GM23338 (cell line): ENCODE measurements around the gene MEGF10. TPM values are rescaled to one million over a fixed set of nuclear protein-coding genes. Genes with fewer than 3 reads are reported as not detected.
"Not testable (repeated sequence)": the region's sequence is repeated elsewhere in the genome, so short reads cannot be mapped to it uniquely, and the experiment has no call there.

Source experiments
- ATAC-seq: fragments of 200-7000 bp; cut with Tn5 transposase; 3 replicates; pipeline ENCODE4 v1.9.1; 2020
- DNase-seq: peaks from one replicate; pipeline ENCODE4 v3.0.0-alpha.2; 2015; ENCODE audit warnings: low spot score
- H2AFZ ChIP-seq: fragments of 200-600 bp; sonication (generic); 2 replicates; pipeline ENCODE4 v1.8.0; 2016; ENCODE audit warnings: antibody characterized with exemption, mild to moderate bottlenecking, moderate library complexity
- H3F3A ChIP-seq: fragments of 200-600 bp; sonication (generic); replicated peaks from 2 replicates; pipeline ENCODE4 v1.8.0; 2017; ENCODE audit warnings: antibody characterized with exemption, mixed run types, low read depth
- H3K27ac ChIP-seq: fragments of 200-600 bp; sonication (generic); 2 replicates; pipeline ENCODE4 v1.6.1; 2016; ENCODE audit warnings: low read depth
- H3K27me3 ChIP-seq: fragments of 200-600 bp; sonication (generic); 2 replicates; pipeline ENCODE4 v1.8.0; 2016; ENCODE audit warnings: mild to moderate bottlenecking, mixed run types, moderate library complexity; ENCODE audit not compliant: insufficient read depth
- H3K36me3 ChIP-seq: fragments of 200-600 bp; sonication (generic); 2 replicates; pipeline ENCODE4 v1.8.0; 2016; ENCODE audit warnings: mild to moderate bottlenecking; ENCODE audit not compliant: insufficient read depth
- H3K4me1 ChIP-seq: fragments of 200-600 bp; sonication (generic); 2 replicates; pipeline ENCODE4 v1.8.0; 2016; ENCODE audit warnings: mild to moderate bottlenecking, moderate library complexity; ENCODE audit not compliant: insufficient read depth
- H3K4me2 ChIP-seq: fragments of 200-600 bp; sonication (generic); 2 replicates; pipeline ENCODE4 v1.7.1; 2017; ENCODE audit warnings: mixed run types
- H3K4me3 ChIP-seq: fragments of 200-600 bp; sonication (generic); 2 replicates; pipeline ENCODE4 v1.6.1; 2016; ENCODE audit warnings: mixed run types
- H3K79me2 ChIP-seq: fragments of 200-600 bp; sonication (generic); replicated peaks from 2 replicates; pipeline ENCODE4 v1.8.0; 2017; ENCODE audit warnings: mild to moderate bottlenecking; ENCODE audit not compliant: insufficient read depth
- H3K9me2 ChIP-seq: fragments of 200-600 bp; sonication (generic); 2 replicates; pipeline ENCODE4 v1.8.0; 2017; ENCODE audit not compliant: insufficient read depth
- H4K20me1 ChIP-seq: fragments of 200-600 bp; sonication (generic); replicated peaks from 2 replicates; pipeline ENCODE4 v1.8.0; 2017; ENCODE audit warnings: mild to moderate bottlenecking; ENCODE audit not compliant: insufficient read depth
- H3K27ac Mint-ChIP-seq: 2 replicates; pipeline ENCODE4 v1.8.0; 2020; ENCODE audit warnings: inconsistent platforms, mild to moderate bottlenecking, moderate library complexity, mixed read lengths
- H3K27me3 Mint-ChIP-seq: 3 replicates; pipeline ENCODE4 v1.8.0; 2022; ENCODE audit warnings: low read depth, mild to moderate bottlenecking, moderate library complexity, mixed read lengths, inconsistent platforms; ENCODE audit not compliant: insufficient read depth, poor library complexity
- H3K36me3 Mint-ChIP-seq: 3 replicates; pipeline ENCODE4 v1.8.0; 2021; ENCODE audit warnings: low read depth, mild to moderate bottlenecking, inconsistent platforms, moderate library complexity, mixed read lengths
- H3K4me1 Mint-ChIP-seq: 3 replicates; pipeline ENCODE4 v1.8.0; 2020; ENCODE audit warnings: mild to moderate bottlenecking, inconsistent platforms, mixed read lengths
- H3K4me3 Mint-ChIP-seq: 3 replicates; pipeline ENCODE4 v1.8.0; 2021; ENCODE audit warnings: moderate library complexity, mild to moderate bottlenecking, inconsistent platforms, mixed read lengths
- H3K9me3 Mint-ChIP-seq: 3 replicates; pipeline ENCODE4 v1.8.0; 2020; ENCODE audit warnings: moderate library complexity, mild to moderate bottlenecking, inconsistent platforms, mixed read lengths
- CREB1 ChIP-seq: fragments of 250-450 bp; sonication (Bioruptor Pico); IDR thresholded peaks from 2 replicates; pipeline ENCODE4 v1.5.0; 2020; ENCODE audit warnings: low read depth, mild to moderate bottlenecking, moderate library complexity
- CTCF ChIP-seq, 2 experiments: fragments of 200-600 bp in 1 of 2; sonication (generic) in 1 of 2; conservative IDR thresholded peaks; 2 replicates each; pipeline versions ENCODE4 v1.5.1 to v1.6.1; 2016 to 2017; ENCODE audit warnings: antibody characterized with exemption in 2 of 2, low read depth in 2 of 2, mild to moderate bottlenecking in 2 of 2, moderate library complexity in 1 of 2
- ETS1 ChIP-seq: IDR thresholded peaks from 2 replicates; pipeline ENCODE4 v1.6.1; 2016; ENCODE audit warnings: antibody characterized with exemption
- POLR2AphosphoS5 ChIP-seq: IDR thresholded peaks from 2 replicates; pipeline ENCODE4 v1.6.1; 2016; ENCODE audit warnings: antibody characterized with exemption, low read depth
- STAT1 ChIP-seq: IDR thresholded peaks from one replicate; pipeline ENCODE4 v1.6.1; 2016; ENCODE audit warnings: antibody characterized with exemption; ENCODE audit not compliant: unreplicated experiment
- ZNF331 ChIP-seq: fragments of 250-450 bp; sonication (Bioruptor Pico); IDR thresholded peaks from 2 replicates; pipeline ENCODE4 v1.5.0; 2020; ENCODE audit warnings: low read depth, mild to moderate bottlenecking, moderate library complexity
- polyA plus RNA-seq: library from polyadenylated mRNA; unstranded; fragments of >200 nt; fragmentation: Nextera tagmentation; extraction: Ambion mirVana; gene quantifications from 2 replicates; pipeline ENCODE4 v1.2.1, GENCODE V29; 2016
- total RNA-seq: library from RNA; depleted of rRNA; stranded (reverse); fragments of >200 nt; shearing (Covaris generic); gene quantifications from 2 replicates; pipeline ENCODE4 v1.2.3, GENCODE V29; 2014

The MEGF10 gene
- total and polyA plus RNA-seq, 2 experiments from 2014 or later, result 4.5 to 28.3 TPM

- Histone ChIP-seq H3K27ac (no peak overlapping the region), H2AFZ (no peak overlapping the region), H4K20me1 (no peaks in the 10 kb centered on the region), H3K4me2 (no peak overlapping the region), H3K4me1 (peaks cover 47% of the 10 kb centered on the region), H3K79me2 (peaks cover 85% of the 10 kb centered on the region), H3K9me2 (peaks cover 8% of the 10 kb centered on the region; the same call in 1 of the 2 replicates), H3K27me3 (no peaks in the 10 kb centered on the region), H3F3A (no peaks in the 10 kb centered on the region), H3K4me3 (no peak overlapping the region), H3K36me3 (no peaks in the 10 kb centered on the region)
- TF ChIP-seq ETS1, result no peak
- TF ChIP-seq CREB1, result no peak
- peaks cover 2% of the 10 kb centered on the region for H3K27me3 Mint-ChIP-seq
- ATAC-seq, result no peak
- DNase-seq, result no peak
- no peaks in the 10 kb centered on the region; the same call in 2 of the 3 replicates for H3K36me3 Mint-ChIP-seq
- no peaks in the 10 kb centered on the region; the same call in 2 of the 3 replicates for H3K9me3 Mint-ChIP-seq
- no peak overlapping the region for H3K4me3 Mint-ChIP-seq
- no peak overlapping the region for H3K27ac Mint-ChIP-seq
- peaks cover 75% of the 10 kb centered on the region for H3K4me1 Mint-ChIP-seq
Observed at GRCh38 chr5:127296321-127296720, 5.7 kb downstream of the MEGF10 start.

GRCh38 chr5:127296894-127297293 lies 6.3 kb downstream of the MEGF10 start:
- H3F3A ChIP-seq, H3K9me3 Mint-ChIP-seq, H3K27me3 Mint-ChIP-seq, H3K4me2 ChIP-seq, H3K36me3 Mint-ChIP-seq, H2AFZ ChIP-seq, H3K9me2 ChIP-seq, H4K20me1 ChIP-seq, DNase-seq, ATAC-seq, H3K27ac Mint-ChIP-seq, H3K27ac ChIP-seq, H3K4me3 ChIP-seq, H3K4me3 Mint-ChIP-seq, H3K27me3 ChIP-seq, H3K36me3 ChIP-seq: not testable (repeated sequence)
- H3K4me1 Mint-ChIP-seq, result peaks cover 72% of the 10 kb centered on the region
- peaks cover 44% of the 10 kb centered on the region for H3K4me1 ChIP-seq
- H3K79me2 ChIP-seq, result peaks cover 85% of the 10 kb centered on the region

GRCh38 chr5:127297348-127298035 lies 6.9 kb downstream of the MEGF10 start:
- peaks cover 85% of the 10 kb centered on the region for H3K79me2 ChIP-seq
- no peak overlapping the region for H2AFZ ChIP-seq
- no peak overlapping the region for H3K4me2 ChIP-seq
- ATAC-seq, result peak; percentile 59
- Mint-ChIP-seq H3K27ac (no peak overlapping the region), H3K4me1 (peaks cover 70% of the 10 kb centered on the region), H3K36me3 (peaks cover 1% of the 10 kb centered on the region; the same call in 1 of the 3 replicates), H3K27me3 (no peaks in the 10 kb centered on the region), H3K4me3 (no peak overlapping the region), H3K9me3 (no peaks in the 10 kb centered on the region)
- peak; percentile 44 for DNase-seq
- no peaks in the 10 kb centered on the region for H3K27me3 ChIP-seq
- H3K4me1 ChIP-seq, result peaks cover 38% of the 10 kb centered on the region
- H3F3A ChIP-seq, result no peaks in the 10 kb centered on the region
- TF ChIP-seq CTCF (conservative IDR thresholded peaks at IDR 0.05; ENCODE audit: low read depth in 2 of 2) (0 out of 4 replicates have a peak, but pooled peaks of 1 of the 2 experiments have one; percentile 20), STAT1 (no peak), POLR2AphosphoS5 (no peak), ZNF331 (CRISPR knock-in tag) (no peak)
- no peaks in the 10 kb centered on the region for H4K20me1 ChIP-seq
- H3K27ac ChIP-seq, result no peak overlapping the region
- peaks cover 8% of the 10 kb centered on the region; the same call in 1 of the 2 replicates for H3K9me2 ChIP-seq
- no peak overlapping the region for H3K4me3 ChIP-seq
- no peaks in the 10 kb centered on the region for H3K36me3 ChIP-seq
